Endothelial cell of umbilical vein (primary cell): Measurements from ENCODE around the gene WDR77. TPM values are rescaled to one million over a fixed set of nuclear protein-coding genes. Genes with fewer than 3 reads are reported as not detected.

ENCODE experiments used
- BruUV-seq: library from RNA; stranded (reverse); fragments of 400-500 nt; replicated peaks from 2 replicates; lab custom pipeline; 2021; lab: Mats Ljungman, UMichigan
- CTCF ChIA-PET: fragments of 300-600, 350-600 bp; sonication (Branson Sonifier 250); formaldehyde crosslinking; loops from one replicate; lab custom pipeline; 2021; ENCODE audit warnings: antibody characterized with exemption, inconsistent platforms; lab: Charles Lee
- POLR2A ChIA-PET: fragments of 300-600, 350-600 bp; sonication (Branson Sonifier 250); formaldehyde crosslinking; loops from one replicate; lab custom pipeline; 2021; ENCODE audit warnings: antibody characterized with exemption, inconsistent platforms; lab: Charles Lee
- DNase-seq: peaks from one replicate; pipeline ENCODE4 v3.0.0-alpha.2; 2011; ENCODE audit warnings: low read depth, low spot score
- FAIRE-seq: peaks from 2 replicates; lab custom pipeline; 2011; peaks lifted over from hg19 to GRCh38; lab: Jason Lieb, UNC
- H2AFZ ChIP-seq: 2 replicates; pipeline ENCODE4 v1.6.0; 2012; ENCODE audit warnings: low read depth, low read length, control low read depth, inconsistent platforms
- H3K27ac ChIP-seq: 2 replicates; pipeline ENCODE4 v1.5.1; 2011; ENCODE audit warnings: low read depth, mild to moderate bottlenecking, control low read depth, low read length, moderate library complexity; ENCODE audit not compliant: insufficient read depth
- H3K27me3 ChIP-seq, 2 experiments: 2 replicates each; pipeline versions ENCODE4 v1.6.0 to v1.6.1; 2011; ENCODE audit warnings: low read length in 2 of 2, mixed read lengths in 1 of 2; ENCODE audit not compliant: control insufficient read depth in 2 of 2, insufficient read depth in 2 of 2
- H3K36me3 ChIP-seq, 2 experiments: 2 replicates in 1 of 2; 3 replicates in 1 of 2; pipeline ENCODE4 v1.5.1; 2011; ENCODE audit warnings: low read length in 2 of 2, mild to moderate bottlenecking in 1 of 2, moderate library complexity in 1 of 2; ENCODE audit not compliant: control insufficient read depth in 2 of 2, insufficient read depth in 2 of 2; ENCODE audit errors: extremely low read depth in 1 of 2
- H3K4me1 ChIP-seq: 3 replicates; pipeline ENCODE4 v1.5.1; 2011; ENCODE audit warnings: mild to moderate bottlenecking, low read length; ENCODE audit not compliant: control insufficient read depth, insufficient read depth; ENCODE audit errors: extremely low read depth
- H3K4me2 ChIP-seq: 2 replicates; pipeline ENCODE4 v1.6.1; 2011; ENCODE audit warnings: low read length, control low read depth, mixed read lengths; ENCODE audit not compliant: insufficient read depth
- H3K4me3 ChIP-seq, 3 experiments: fragments of 200-600 bp in 1 of 3; sonication (generic), shearing (Covaris generic) in 1 of 3; replicated peaks in 1 of 3; 2 replicates each; pipeline ENCODE4 v1.5.1; 2011 to 2016; ENCODE audit warnings: control low read depth in 3 of 3, low read length in 3 of 3, mild to moderate bottlenecking in 2 of 3, inconsistent platforms in 1 of 3, low read depth in 1 of 3, moderate library complexity in 1 of 3; ENCODE audit not compliant: insufficient read depth in 1 of 3
- H3K79me2 ChIP-seq: 2 replicates; pipeline ENCODE4 v1.6.0; 2012; ENCODE audit warnings: low read length, inconsistent platforms; ENCODE audit not compliant: control insufficient read depth, insufficient read depth
- H3K9ac ChIP-seq: replicated peaks from 2 replicates; pipeline ENCODE3; 2011; ENCODE audit warnings: low read length, control low read depth; ENCODE audit not compliant: insufficient read depth; ENCODE audit errors: extremely low read depth
- H3K9me1 ChIP-seq: replicated peaks from 3 replicates; pipeline ENCODE4 v1.6.0; 2011; ENCODE audit warnings: mild to moderate bottlenecking, low read length; ENCODE audit not compliant: control insufficient read depth, insufficient read depth; ENCODE audit errors: extremely low read depth
- H3K9me3 ChIP-seq: replicated peaks from 2 replicates; pipeline ENCODE4 v1.5.1; 2012; ENCODE audit warnings: low read length, inconsistent platforms; ENCODE audit not compliant: control insufficient read depth, insufficient read depth
- H4K20me1 ChIP-seq: replicated peaks from 2 replicates; pipeline ENCODE3; 2011; ENCODE audit warnings: mild to moderate bottlenecking, low read length; ENCODE audit not compliant: control insufficient read depth, insufficient read depth; ENCODE audit errors: extremely low read depth
- EZH2 ChIP-seq: IDR thresholded peaks from 2 replicates; pipeline ENCODE4 v1.6.1; 2012; ENCODE audit warnings: borderline replicate concordance, low read depth, mild to moderate bottlenecking, moderate library complexity, low read length, inconsistent platforms; ENCODE audit not compliant: severe bottlenecking
- FOS ChIP-seq: IDR thresholded peaks from 2 replicates; pipeline ENCODE4 v1.6.1; 2011; ENCODE audit warnings: mild to moderate bottlenecking, low read length, moderate library complexity, borderline replicate concordance; ENCODE audit not compliant: insufficient read depth
- GATA2 ChIP-seq: IDR thresholded peaks from 2 replicates; pipeline ENCODE4 v1.7.0; 2011; ENCODE audit warnings: low read depth, mild to moderate bottlenecking, moderate library complexity, mixed read lengths, low read length; ENCODE audit not compliant: insufficient read length, insufficient read depth
- JUN ChIP-seq: IDR thresholded peaks from 2 replicates; pipeline ENCODE4 v1.6.1; 2011; ENCODE audit warnings: borderline replicate concordance, low read depth; ENCODE audit not compliant: insufficient read length, insufficient read depth
- MYC ChIP-seq: IDR thresholded peaks from one replicate; pipeline ENCODE4 v1.6.1; 2011; ENCODE audit warnings: mild to moderate bottlenecking, low read depth, low read length
- POLR2A ChIP-seq: IDR thresholded peaks from 2 replicates; pipeline ENCODE4 v1.6.1; 2012; ENCODE audit warnings: low read depth, mild to moderate bottlenecking, control low read depth, low read length
- POLR2AphosphoS5 ChIP-seq: IDR thresholded peaks from 2 replicates; pipeline ENCODE4 v1.6.1; 2012; ENCODE audit warnings: low read depth, mild to moderate bottlenecking, control low read depth, low read length, moderate library complexity; ENCODE audit not compliant: insufficient read depth
- dilution Hi-C: fragments of 300-500 bp; cut with MboI; formaldehyde crosslinking; loops from one replicate; pipeline ENCODE4 v1.15.0; 2019; ENCODE audit warnings: low sequenced_read_pairs; ENCODE audit not compliant: extremely low pct_ligation_motif_present
- intact Hi-C: fragments of 100-400 bp; cut with micrococcal nuclease; formaldehyde crosslinking; loops from one replicate; pipeline ENCODE4 v1.10.0; 2022
- polyA plus RNA-seq, 4 experiments: library from polyadenylated mRNA; depleted of rRNA in 3 of 4; stranded (reverse) in 3 of 4; unstranded in 1 of 4; fragments of >200 nt; gene quantifications; 2 replicates each; pipeline versions ENCODE4 v1.2.1 to v1.2.3, GENCODE V29; 2011 to 2012; ENCODE audit warnings: missing spikeins in 1 of 4
- total RNA-seq: library from RNA; stranded (reverse); gene quantifications from 2 replicates; pipeline ENCODE4 v1.2.3, GENCODE V29; 2021
- TF ChIP-seq, protein P1 (sequence below), 2 donors: IDR thresholded peaks; 1 replicate in 1 of 2; 2 replicates in 1 of 2; pipeline ENCODE4 v1.5.1; 2011; ENCODE audit warnings: low read length in 2 of 2, mild to moderate bottlenecking in 2 of 2, moderate library complexity in 2 of 2, control low read depth in 1 of 2, inconsistent platforms in 1 of 2, low read depth in 1 of 2; ENCODE audit not compliant: insufficient read depth in 1 of 2; ENCODE audit errors: extremely low read depth in 1 of 2
- TF ChIP-seq, protein P2 (sequence below): IDR thresholded peaks from 2 replicates; pipeline ENCODE4 v1.6.1; 2011; ENCODE audit not compliant: insufficient read depth, insufficient read length

The WDR77 gene
- total and polyA plus RNA-seq, 2 donors (not counting 3 experiments of a cell fraction or from before 2014, with no cell fraction given): 41.3 to 116 TPM

DNA sequence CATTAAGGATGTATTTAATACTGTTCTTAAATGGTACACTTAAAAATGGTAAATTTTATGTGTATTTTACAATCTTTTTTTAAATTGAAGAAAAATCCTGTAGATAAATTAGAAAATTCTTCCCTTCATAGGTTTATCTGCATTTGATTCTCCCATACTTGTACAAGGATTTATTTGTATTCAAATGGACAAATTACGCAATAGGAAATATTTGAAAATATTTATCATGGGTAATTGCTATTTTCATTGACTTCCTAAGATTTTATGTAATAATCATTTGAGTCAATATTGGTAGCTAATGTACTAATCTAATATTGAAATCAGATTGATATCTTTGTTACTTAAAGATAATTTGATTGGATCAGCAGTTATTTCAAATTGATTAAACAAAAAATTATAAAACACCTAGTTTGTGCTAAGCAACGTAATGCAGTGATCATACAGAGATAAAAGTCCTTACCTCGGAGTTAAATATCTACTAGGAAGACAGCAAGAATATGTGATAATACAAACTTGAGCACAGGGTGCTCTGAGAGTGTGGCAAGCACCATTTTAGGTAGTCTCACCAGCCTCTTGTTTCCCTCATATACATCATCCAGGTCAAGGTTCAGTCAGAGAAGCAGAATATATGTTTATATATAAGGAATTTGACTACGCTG, 13.4 kb upstream of the WDR77 start:
- TF ChIP-seq FOS: no peak
- no peak for TF ChIP-seq POLR2A
- TF ChIP-seq EZH2: no peak
- TF ChIP-seq GATA2: no peak
- TF ChIP-seq POLR2AphosphoS5: no peak
- TF ChIP-seq, protein P1, sequence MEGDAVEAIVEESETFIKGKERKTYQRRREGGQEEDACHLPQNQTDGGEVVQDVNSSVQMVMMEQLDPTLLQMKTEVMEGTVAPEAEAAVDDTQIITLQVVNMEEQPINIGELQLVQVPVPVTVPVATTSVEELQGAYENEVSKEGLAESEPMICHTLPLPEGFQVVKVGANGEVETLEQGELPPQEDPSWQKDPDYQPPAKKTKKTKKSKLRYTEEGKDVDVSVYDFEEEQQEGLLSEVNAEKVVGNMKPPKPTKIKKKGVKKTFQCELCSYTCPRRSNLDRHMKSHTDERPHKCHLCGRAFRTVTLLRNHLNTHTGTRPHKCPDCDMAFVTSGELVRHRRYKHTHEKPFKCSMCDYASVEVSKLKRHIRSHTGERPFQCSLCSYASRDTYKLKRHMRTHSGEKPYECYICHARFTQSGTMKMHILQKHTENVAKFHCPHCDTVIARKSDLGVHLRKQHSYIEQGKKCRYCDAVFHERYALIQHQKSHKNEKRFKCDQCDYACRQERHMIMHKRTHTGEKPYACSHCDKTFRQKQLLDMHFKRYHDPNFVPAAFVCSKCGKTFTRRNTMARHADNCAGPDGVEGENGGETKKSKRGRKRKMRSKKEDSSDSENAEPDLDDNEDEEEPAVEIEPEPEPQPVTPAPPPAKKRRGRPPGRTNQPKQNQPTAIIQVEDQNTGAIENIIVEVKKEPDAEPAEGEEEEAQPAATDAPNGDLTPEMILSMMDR (IDR thresholded peaks at IDR 0.05; ENCODE audit: extremely low read depth in 1 of 2, insufficient read depth in 1 of 2, low read depth in 1 of 2, low read length in 2 of 2): no peak
- TF ChIP-seq, protein P2, sequence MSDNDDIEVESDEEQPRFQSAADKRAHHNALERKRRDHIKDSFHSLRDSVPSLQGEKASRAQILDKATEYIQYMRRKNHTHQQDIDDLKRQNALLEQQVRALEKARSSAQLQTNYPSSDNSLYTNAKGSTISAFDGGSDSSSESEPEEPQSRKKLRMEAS: no peak
- no peak for TF ChIP-seq JUN
- no peak for TF ChIP-seq MYC
- ChIA-PET POLR2A (interaction anchor here (1.2 kb wide), 1 partner anchor 9 kb away, joined by 4 read pairs; no protein-coding TSS in a partner anchor), CTCF (interaction anchor here (2.4 kb wide), 1 partner anchor 12 kb away, joined by 7 read pairs; the partner anchor contains the start of gene C1orf162)
- Histone ChIP-seq H3K79me2 (no peaks in the 10 kb centered on the region), H3K27ac (no peak overlapping the region), H3K9ac (no peak overlapping the region), H2AFZ (no peak overlapping the region), H3K9me3 (no peaks in the 10 kb centered on the region), H3K9me1 (no peaks in the 10 kb centered on the region), H3K36me3 (peaks cover 5 to 18% of the 10 kb centered on the region in 2 experiments), H3K4me2 (no peak overlapping the region), H3K4me3 (no peak overlapping the region), H3K4me1 (no peaks in the 10 kb centered on the region), H4K20me1 (no peaks in the 10 kb centered on the region), H3K27me3 (no peaks in the 10 kb centered on the region)
- BruUV-seq: no TSS peak
- dilution Hi-C loops: no loop called here
- intact Hi-C loops: no loop called here
- no peak for FAIRE-seq
- DNase-seq: no peak
